GM18498 (cell line): ENCODE measurements around the gene CC2D2A.
A peak's percentile ranks its signal among the peaks of the same experiment; 100 is the strongest.

Experiments
- ATAC-seq: cut with Tn5 transposase; IDR thresholded peaks from one replicate; pipeline ENCODE4 v1.9.1; 2021; ENCODE audit warnings: mild to moderate bottlenecking, moderate library complexity; ENCODE audit not compliant: unreplicated experiment

The CC2D2A gene

GRCh38 chr4:15469402-15470127 lies at the start of gene CC2D2A:
CC2D2A (plus strand) TSS chr4:15469882; CDS start chr4:15475933, 6,051 bp downstream.
- no peak for ATAC-seq

- no peak for ATAC-seq
Measured at GRCh38 chr4:15420642-15421041, 49.0 kb upstream of the CC2D2A start.

DNA sequence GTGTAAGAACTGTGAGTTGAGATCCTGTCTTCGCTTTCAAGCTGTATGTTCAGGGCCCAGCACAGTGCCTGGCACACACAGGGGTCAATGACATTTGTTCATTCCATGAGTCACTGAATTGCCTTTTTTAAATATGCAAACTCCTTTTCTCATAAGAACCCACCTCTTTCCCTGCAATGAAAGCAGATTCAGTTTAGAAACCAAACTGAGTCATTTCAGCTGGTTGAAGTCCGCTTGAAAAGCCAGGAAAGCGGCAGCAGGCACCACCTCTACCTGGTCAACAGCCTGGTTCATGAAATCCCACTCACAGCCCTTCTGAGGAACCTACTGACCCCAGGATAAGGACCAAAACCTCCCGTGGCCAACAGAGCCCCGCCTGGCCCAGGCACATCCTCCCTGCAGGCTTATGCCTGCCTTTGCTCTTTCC lies 46.4 kb upstream of the CC2D2A start:
- ATAC-seq, result no peak

DNA sequence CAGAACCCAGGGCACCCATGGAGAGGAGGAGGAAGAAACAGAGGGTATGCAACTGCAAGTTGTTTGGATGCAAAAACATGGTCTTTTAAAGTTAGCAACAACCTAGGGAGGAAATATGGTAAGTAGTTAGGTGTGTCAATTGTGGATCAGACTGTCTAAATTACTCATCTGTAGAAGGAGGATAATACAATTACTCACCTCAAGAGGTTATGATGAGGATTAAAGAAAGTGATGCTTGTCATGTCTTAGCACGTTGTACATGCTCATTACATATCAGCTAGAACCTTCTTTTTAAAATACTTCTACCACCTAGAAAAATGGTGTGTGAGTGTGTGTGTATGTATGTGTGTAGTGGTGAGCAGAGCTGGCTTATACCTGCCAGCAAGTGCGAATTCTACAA lies 44.2 kb upstream of the CC2D2A start:
- no peak for ATAC-seq

- ATAC-seq, result no peak
Measured at GRCh38 chr4:15427161-15427560, 42.5 kb upstream of the CC2D2A start.

DNA sequence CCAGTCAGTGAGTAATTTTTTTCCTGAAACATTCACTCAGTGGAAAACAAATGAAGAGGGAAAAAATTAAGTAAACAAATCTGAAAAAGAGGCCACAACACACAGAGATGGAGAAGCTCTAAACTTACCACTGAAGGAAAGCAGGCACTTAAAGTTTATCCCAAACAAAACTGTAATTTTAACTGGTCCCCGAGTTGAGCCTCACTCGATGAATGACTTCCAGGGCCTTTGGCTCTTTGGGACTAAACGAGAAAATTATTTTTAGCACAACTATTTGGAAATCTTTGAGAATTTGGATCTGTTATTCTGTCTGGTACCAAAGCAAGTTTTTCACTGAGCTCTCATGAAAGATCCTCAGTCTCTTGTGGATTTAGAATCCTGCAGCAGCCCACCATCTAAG lies 42.0 kb upstream of the CC2D2A start, which contains the start of gene C1QTNF7:
Gene C1QTNF7, plus strand, starts transcription at position 333 of the 400 bp plus-strand sequence. CDS start 7,711 bp downstream, outside the sequence.
- no peak for ATAC-seq

- ATAC-seq, result no peak
Measured at GRCh38 chr4:15428611-15429010, 41.1 kb upstream of the CC2D2A start.

- ATAC-seq, result no peak
Measured at GRCh38 chr4:15434091-15434490, 35.6 kb upstream of the CC2D2A start.

GRCh38 chr4:15434676-15435075 lies 35.0 kb upstream of the CC2D2A start:
- ATAC-seq, result no peak

DNA sequence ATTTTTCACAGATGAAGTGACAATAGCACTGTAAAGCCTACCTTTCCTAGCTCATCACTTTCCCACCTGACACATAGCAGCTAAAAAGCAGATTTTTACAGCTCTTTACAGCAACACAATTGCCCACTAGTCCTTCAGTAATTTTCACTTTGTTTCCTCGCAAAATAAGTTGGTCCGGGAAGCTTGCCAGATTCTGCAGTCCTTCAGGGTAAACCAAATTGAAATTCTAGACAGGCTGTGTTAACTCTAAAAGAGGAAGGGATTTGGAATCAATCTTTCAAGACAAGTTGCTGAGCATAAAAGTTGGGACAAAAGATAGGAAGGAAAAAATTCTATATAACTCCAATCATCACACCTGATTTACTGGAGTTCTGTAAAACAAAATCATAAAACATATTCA lies 33.2 kb upstream of the CC2D2A start:
- no peak for ATAC-seq

DNA sequence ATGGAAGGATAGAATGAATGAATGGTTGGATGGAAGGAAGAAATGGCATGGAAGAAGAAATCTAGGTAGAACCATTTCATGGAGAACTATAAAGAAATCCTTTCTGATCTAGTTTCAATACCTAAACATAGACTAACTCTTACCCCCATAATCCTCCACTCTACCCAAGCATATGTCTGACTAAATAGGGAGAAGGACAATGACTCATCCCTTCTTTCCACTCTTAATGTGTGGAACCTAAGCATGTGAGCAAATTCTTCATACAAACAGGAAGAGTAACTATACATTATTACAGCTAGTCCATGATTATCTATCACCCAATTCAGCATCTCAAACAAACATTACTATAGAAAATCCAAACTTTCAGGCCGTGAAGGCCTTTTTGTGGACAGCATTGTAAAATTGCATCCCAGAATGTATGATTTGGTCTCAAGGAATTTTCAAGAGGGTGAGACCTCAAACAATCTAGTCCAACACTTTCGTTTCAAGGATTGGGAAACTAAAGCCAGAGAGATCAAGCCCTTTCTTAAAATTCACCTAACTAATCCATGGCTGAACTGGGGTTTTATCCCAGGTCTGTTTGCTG lies 30.6 kb upstream of the CC2D2A start:
- ATAC-seq, result no peak

- no peak for ATAC-seq
Measured at GRCh38 chr4:15443371-15444160, 26.1 kb upstream of the CC2D2A start.

DNA sequence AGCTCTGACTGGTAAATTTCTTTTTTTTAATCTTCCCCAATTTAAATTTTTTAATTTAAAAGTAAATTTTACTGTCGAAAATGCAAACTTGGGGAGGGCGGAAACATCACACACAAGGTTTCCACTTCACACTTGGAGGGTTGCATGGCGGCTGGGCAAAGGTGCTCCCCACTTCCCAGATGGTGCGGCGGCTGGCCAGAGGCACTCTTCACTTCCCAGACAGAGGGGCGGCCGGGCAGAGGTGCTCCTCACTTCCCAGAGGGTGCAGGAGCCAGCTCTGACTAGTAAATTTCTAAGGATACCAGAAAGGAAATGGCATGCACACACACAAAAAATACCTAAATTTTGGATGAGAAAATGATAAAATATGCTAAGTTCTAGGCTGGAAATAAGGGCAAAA lies 25.4 kb upstream of the CC2D2A start:
- no peak for ATAC-seq

- no peak for ATAC-seq
Measured at GRCh38 chr4:15444879-15445547, 24.7 kb upstream of the CC2D2A start.

DNA sequence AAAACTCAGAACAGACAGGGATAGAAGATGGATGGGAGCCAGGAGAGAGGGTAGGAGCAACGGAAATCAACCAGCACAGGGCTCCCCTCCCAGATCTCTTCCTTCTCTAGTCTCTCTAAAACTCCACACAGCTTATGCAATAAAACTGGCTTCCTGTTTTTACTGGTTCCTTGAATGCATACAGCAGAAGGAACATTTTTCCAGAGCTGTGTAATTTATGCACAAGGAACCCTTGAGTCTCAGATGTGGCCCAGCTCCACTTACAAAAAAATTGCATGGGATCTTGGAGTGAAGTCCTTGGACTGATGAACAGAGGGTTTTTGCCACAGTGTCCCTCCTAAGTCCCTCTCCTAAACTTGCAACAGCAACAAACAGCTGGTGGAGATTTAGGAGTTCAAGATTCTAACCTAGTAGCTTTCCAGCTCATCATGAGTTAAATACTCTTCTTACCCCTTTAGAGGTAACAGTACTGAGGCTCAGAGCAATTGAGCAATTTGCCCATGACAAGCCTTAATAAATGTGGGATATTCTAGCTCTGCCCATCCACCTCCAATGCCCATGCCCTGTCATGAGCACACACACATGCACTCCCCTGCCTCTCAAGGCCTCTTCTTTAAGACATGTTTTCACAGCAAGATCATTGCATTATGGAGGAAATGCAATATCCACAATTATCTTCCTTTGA lies 18.4 kb upstream of the CC2D2A start:
- no peak for ATAC-seq

- ATAC-seq, result no peak
Measured at GRCh38 chr4:15451866-15452765, 17.6 kb upstream of the CC2D2A start.

DNA sequence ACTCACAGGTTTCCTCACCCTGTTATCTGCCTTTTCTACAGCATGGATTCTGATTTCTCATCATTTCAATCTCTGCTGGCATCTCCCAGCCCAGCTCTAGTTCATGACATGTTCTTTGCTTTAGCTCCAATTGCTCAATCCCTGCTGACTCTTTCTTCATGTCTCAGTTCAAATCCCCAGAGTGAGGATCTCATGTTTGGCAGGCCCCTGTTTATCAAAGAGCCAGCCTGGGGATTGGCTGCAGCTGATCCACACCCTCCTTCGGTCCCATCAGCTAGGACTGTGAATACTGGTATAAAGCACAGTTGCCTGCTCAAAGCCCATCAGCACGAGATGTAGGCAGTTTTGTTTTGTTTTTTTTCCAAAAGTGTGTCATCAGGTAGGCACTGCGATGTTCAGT lies 14.4 kb upstream of the CC2D2A start:
- no peak for ATAC-seq

DNA sequence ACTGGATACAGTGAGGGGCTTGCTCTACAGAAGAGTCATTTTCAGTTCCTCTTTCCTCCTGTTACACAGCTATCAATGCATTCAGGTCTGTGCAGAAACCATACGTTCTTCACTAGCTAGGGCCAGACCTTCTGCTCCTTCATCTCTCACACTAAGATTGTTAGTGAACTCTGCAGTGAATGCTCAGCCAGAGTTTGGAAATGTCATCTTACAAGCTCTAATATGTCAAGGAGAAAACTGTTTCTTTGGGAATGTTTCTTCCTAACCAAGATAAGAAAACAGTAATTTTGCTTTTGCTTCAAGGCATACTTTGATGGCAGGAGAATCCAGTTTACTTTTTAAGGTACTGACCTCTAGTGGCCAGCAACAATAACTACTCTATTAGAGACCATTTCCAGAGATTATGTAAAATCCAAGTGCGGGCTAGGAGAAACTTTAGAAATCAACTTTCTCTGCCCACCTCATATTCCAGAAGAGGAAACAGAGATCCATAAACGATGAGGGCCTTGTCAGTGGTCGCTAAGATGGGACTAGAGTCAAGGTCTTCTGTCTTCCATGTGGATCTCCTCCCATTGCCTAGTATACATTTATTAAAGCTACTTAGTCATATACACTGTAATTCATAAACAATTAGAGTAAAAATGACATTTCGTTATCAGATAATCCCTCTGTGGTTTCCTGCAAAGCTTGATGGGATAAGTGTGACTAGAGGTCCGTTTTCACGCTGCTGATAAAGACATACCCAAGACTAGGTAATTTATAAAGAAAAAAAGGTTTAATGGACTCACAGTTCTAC lies 12.1 kb upstream of the CC2D2A start:
- ATAC-seq, result peak; percentile 99

GRCh38 chr4:15458616-15459015 lies 11.1 kb upstream of the CC2D2A start:
- no peak for ATAC-seq
